ENCODE results near the gene GMPPA.

GMPPA gene

GRCh38 chr2:219522111-219523030, 23.7 kb downstream of the GMPPA start:
- no peak for DNase-seq (ENCODE audit: low read depth in 2 of 2)

GRCh38 chr2:219523031-219523671, 24.5 kb downstream of the GMPPA start:
- no peak for DNase-seq (ENCODE audit: low read depth in 2 of 2)

DNA sequence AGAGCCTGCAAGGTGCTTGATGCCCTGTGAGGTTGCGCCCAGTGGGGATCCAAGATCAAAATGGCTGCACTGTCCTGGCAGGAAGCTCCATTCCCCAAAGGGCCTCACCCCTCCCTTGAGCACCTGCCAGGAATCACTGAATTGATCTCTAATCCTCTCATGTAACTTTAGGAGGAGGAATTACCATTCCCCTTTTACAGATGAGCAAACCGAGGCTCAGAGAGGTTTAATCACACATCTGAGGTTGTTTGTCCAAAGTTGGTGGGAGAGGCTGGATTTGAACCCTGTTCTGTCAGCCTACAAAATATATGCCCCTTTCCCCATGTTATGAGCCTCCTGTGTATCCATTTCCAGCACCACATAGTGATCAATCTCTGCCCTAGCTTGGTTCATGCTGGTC, 26.1 kb downstream of the GMPPA start:
- no peak for DNase-seq (ENCODE audit: low read depth in 2 of 2)

DNA sequence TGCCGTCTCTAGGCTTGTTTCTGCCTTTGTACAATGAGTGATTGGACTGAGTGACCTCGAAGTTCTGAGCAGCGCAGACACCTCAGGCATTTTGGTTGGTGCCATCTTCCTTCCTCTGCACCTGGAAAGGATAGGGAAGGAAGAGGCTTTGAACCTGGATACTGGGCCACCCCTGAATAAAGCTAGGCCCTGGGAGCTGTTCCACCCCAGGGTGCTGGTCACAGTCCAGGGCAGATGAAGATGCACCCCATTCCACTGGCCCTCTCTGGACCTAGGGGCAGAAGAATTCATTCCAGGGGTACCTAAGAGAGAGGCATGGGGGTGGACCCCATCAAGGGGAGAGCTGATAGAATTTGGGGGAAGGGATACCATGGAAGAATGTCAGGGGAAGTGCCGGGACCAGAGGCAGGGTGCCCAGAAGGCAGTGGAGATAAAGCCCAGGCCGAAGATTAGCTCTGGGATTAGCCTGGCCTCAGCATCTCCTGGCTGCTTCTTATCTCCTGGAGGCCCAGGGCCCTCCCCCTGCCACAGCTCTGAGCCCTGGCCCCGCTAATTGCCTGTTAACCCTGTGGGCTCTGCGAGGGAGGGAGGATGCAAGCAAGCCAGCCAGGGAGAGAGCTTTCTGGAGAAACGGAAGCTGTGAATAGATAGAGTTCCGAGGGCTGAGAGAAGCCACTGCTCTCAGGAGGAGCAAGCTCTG, 27.0 kb downstream of the GMPPA start:
- no peak for DNase-seq (ENCODE audit: low read depth in 2 of 2)

DNA sequence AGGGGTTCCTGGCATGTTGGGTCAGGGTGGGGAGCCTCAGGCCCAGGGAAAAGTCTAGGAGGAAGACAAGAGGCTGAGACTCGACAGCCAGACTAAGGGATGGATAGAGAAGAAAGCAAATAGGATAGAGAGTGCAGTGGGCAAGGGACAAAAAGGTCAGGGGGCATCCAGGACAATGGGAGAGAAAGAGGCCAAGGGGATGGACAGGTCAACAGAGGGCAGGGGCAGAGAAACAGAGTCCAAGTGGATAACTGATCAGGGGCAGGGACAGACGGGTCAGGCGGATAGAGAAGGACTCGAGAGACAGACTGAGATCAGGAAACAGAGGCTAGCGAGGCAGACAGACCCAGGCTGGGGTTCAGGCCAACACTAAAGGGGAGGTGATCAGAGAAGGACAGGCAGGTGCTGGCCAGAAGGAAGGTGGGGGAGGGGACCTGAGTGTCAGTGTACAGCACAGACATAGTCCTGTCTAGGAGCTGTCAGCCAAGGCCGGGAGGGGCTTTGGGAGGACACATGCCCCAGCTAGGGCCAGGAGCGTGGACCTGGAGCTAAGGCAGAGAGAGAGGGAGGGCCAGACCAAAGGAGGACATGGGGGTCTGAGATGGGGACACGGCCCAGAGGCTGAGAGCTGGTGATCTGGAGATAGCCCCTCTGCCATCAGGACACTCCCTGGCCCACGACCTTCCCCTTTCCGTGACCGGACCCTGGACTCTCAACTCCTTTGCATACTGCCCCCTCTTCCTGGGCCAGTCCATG, 27.8 kb downstream of the GMPPA start:
- no peak for DNase-seq (ENCODE audit: low read depth in 2 of 2)

DNA sequence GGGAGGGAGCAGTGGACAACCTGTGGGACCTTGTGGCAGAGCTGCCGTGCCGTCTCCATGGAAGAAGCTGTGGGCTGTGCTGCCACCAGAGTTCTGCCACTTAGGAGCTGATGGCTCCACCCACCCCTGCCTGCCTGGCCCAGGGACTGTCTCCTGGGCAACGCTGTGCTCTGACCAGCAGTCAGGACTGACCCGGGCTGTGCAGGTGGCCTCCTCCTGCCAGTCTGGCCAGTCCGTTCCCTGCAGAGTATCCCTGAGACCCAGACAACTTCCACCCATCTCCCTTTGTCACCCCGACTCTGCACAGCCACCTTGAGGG, 28.3 kb downstream of the GMPPA start:
- no peak for DNase-seq (ENCODE audit: low read depth in 2 of 2)

DNA sequence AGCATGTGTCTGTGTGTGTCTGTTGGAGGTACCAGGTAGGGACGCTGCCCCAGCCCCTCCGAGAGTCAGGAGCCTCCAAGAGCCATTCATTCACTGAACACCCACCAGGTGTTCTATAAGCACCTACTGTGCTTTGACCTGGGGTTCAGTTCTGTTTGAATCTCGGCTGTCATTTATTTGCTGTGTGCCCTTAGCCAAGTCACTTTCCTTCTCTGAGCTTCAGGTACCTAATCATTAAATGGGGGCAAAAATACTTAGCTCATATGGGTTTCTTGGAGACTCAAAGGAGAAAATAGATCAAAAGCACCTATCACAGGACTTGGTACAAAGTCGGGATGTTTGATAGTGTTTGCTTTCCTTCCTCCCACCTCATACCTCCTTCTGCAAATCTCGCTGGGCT, 28.8 kb downstream of the GMPPA start:
- DNase-seq (ENCODE audit: low read depth in 2 of 2) = no peak

- peak; percentile 68 to 70 for DNase-seq (ENCODE audit: low read depth in 2 of 2)
Observed at GRCh38 chr2:219530048-219530963, 31.6 kb downstream of the GMPPA start.

DNA sequence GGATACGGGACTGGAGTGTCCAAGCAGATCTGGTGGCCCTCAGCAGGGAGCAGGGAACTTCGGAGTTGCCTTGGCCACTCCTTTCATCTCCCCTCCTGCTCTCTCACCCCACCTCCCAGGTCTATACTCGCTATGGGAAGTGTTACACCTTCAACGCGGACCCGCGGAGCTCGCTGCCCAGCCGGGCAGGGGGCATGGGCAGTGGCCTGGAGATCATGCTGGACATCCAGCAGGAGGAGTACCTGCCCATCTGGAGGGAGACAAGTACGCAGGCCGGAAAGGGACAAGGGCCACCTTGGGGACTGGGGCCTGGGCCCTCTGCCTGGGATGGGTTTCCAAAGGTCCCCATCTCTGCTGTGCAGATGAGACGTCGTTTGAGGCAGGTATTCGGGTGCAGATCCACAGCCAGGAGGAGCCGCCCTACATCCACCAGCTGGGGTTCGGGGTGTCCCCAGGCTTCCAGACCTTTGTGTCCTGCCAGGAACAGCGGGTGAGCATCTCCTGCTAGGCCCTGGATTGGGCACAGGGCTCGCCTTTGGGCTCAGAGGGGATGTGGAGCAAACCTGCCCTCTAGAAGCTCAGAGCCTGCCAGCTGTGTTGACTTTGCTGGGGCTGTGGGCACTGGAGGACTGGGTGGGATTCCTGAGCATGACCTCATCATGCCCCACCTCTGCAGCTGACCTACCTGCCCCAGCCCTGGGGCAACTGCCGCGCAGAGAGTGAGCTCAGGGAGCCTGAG, 33.1 kb downstream of the GMPPA start:
- DNase-seq (ENCODE audit: low read depth in 2 of 2) = no peak

DNA sequence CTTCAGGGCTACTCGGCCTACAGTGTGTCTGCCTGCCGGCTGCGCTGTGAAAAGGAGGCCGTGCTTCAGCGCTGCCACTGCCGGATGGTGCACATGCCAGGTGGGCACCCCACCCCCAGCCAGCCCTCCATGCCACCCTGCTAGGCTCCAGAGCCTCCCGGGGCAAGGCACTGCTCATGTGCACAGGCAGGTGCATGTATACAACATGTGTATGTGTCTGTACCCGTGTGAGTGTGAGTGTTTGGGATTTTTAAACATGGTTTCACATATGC, 33.6 kb downstream of the GMPPA start:
- no peak for DNase-seq (ENCODE audit: low read depth in 2 of 2)

- no peak for DNase-seq (ENCODE audit: low read depth in 2 of 2)
Observed at GRCh38 chr2:219533930-219534661, 35.4 kb downstream of the GMPPA start.

GRCh38 chr2:219536425-219536824, 37.7 kb downstream of the GMPPA start:
- DNase-seq (ENCODE audit: low read depth in 2 of 2) = no peak

DNA sequence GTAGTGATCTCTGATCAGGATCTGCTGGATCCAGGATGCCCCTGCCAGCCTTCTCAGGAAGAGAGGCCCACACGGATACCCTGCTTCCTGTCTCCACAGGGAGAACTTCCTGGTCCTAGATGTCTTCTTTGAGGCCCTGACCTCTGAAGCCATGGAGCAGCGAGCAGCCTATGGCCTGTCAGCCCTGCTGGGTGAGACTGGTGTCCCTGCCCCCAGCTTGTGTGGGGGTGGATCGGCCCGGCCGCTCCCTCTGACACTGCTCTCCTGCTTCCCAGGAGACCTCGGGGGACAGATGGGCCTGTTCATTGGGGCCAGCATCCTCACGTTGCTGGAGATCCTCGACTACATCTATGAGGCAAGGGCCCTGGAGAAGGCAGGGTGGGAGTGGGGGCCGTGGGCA, 38.3 kb downstream of the GMPPA start:
- DNase-seq (ENCODE audit: low read depth in 2 of 2) = no peak

DNA sequence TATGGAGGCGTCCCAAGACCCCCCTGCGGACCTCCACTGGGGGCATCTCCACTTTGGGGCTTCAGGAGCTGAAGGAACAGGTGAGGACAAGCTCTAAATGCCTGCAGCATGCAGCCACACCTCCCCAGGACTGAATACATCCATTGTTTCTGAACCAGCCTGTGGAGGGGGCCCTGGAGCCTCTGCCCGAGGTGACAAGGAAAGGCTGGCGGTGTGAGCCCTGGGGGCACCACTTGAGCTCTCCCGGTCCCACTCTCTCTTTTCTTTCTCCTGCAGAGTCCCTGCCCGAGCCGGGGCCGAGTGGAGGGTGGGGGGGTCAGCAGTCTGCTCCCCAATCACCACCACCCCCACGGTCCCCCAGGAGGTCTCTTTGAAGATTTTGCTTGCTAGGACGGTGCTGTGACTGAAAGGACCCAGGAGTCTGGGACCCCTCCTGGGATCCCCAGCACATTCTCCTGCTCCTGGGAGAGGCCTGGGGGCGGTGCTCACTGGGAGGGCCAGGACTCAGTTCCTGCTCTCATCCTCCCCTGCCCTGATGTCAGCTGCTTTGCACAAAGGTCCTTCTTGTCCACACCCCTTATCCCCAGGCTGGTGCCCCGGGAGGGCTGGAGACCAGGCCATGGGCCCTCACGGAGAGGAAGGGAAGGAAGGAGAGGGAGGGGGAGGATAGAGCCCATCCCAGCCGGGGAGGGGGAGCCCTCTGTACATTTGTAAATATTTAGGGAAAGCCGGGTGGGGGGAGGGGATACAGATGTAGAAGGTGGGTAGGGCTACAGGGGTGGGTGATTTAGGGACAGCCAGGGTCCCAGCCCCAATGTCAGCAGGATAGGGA, 39.2 kb downstream of the GMPPA start:
- no peak for DNase-seq (ENCODE audit: low read depth in 2 of 2)

- DNase-seq (ENCODE audit: low read depth in 2 of 2) = no peak
Observed at GRCh38 chr2:219538504-219538951, 39.8 kb downstream of the GMPPA start.

- no peak for DNase-seq (ENCODE audit: low read depth in 2 of 2)
Observed at GRCh38 chr2:219538956-219539788, 40.5 kb downstream of the GMPPA start.

DNA sequence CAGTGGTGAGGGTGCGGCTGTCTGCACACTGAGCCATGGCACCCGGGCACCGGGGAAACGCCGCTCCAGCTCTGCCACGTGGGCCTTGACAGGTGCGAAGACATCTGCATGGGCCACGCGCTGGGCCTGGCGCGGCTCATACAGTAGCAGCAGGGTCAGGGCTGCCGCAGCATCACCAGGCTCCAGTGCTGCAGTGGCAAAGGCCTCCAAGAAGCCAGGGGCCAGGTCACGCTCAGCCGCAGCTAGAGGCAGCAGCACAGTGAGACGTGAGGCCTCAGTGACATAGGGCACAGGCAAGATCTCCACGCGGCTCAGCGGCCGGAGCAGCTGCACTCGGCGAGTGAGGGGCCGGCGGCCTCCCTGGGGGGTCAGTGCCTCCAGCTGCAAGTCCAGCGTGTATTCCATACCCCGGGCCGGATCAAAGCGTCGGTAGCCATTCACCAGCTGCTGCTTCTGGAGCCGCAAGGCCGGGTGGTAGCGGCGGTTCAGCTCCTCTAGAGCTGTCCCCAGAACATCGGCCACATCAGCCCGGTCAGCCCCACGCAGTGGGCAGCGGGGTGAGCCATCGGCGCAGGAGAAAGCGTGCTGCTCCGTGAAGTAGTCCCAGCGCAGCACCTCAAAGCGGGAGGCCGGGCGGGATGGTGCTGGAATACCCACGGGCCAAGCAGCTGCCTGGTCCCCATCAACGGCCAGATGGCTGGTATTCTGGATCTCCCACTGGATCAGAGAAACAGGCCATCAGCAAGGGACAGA, 41.4 kb downstream of the GMPPA start:
- DNase-seq (ENCODE audit: low read depth in 2 of 2) = no peak
